AG09319 (cell line): ENCODE measurements around the gene CAMK1.

ENCODE experiments used
- DNase-seq: peaks from one replicate; pipeline ENCODE4 v3.0.0-alpha.2; 2010; ENCODE audit warnings: low read depth; ENCODE audit errors: extremely low read depth
- CTCF ChIP-seq: IDR thresholded peaks from 2 replicates; pipeline ENCODE4 v1.5.1; 2011; ENCODE audit warnings: low read depth, mild to moderate bottlenecking, inconsistent platforms, low read length, moderate library complexity

CAMK1 gene

GRCh38 chr3:9717563-9717962 is 52.2 kb downstream of the CAMK1 start:
- TF ChIP-seq CTCF: no peak
- DNase-seq: no peak

- DNase-seq: no peak
- TF ChIP-seq CTCF: no peak
Measured at GRCh38 chr3:9716801-9717555, 52.8 kb downstream of the CAMK1 start.

- DNase-seq: peak; percentile 82
- TF ChIP-seq CTCF: peak; percentile 100
Measured at GRCh38 chr3:9715764-9716437, 53.8 kb downstream of the CAMK1 start.

GRCh38 chr3:9715136-9715535 is 54.6 kb downstream of the CAMK1 start:
- no peak for DNase-seq

GRCh38 chr3:9713142-9713541 is 56.6 kb downstream of the CAMK1 start:
- TF ChIP-seq CTCF: no peak
- no peak for DNase-seq

More at GRCh38 chr3:9715136-9715535, 54.6 kb downstream of the CAMK1 start:
- no peak for TF ChIP-seq CTCF

GRCh38 chr3:9712415-9712814 is 57.3 kb downstream of the CAMK1 start:
- TF ChIP-seq CTCF: no peak
- no peak for DNase-seq

- DNase-seq: no peak
- TF ChIP-seq CTCF: no peak
Measured at GRCh38 chr3:9710174-9710739, 59.5 kb downstream of the CAMK1 start.
